GM23338 (cell line): ENCODE data around the gene UBL7. TPM values are rescaled to one million over a fixed set of nuclear protein-coding genes. Genes with fewer than 3 reads are reported as not detected.

Experiments used
- ATAC-seq: fragments of 200-7000 bp; cut with Tn5 transposase; 3 replicates; pipeline ENCODE4 v1.9.1; 2020
- DNase-seq: peaks from one replicate; pipeline ENCODE4 v3.0.0-alpha.2; 2015; ENCODE audit warnings: low spot score
- H2AFZ ChIP-seq: fragments of 200-600 bp; sonication (generic); 2 replicates; pipeline ENCODE4 v1.8.0; 2016; ENCODE audit warnings: antibody characterized with exemption, mild to moderate bottlenecking, moderate library complexity
- H3F3A ChIP-seq: fragments of 200-600 bp; sonication (generic); replicated peaks from 2 replicates; pipeline ENCODE4 v1.8.0; 2017; ENCODE audit warnings: antibody characterized with exemption, mixed run types, low read depth
- H3K27ac ChIP-seq: fragments of 200-600 bp; sonication (generic); 2 replicates; pipeline ENCODE4 v1.6.1; 2016; ENCODE audit warnings: low read depth
- H3K27me3 ChIP-seq: fragments of 200-600 bp; sonication (generic); 2 replicates; pipeline ENCODE4 v1.8.0; 2016; ENCODE audit warnings: mild to moderate bottlenecking, mixed run types, moderate library complexity; ENCODE audit not compliant: insufficient read depth
- H3K36me3 ChIP-seq: fragments of 200-600 bp; sonication (generic); 2 replicates; pipeline ENCODE4 v1.8.0; 2016; ENCODE audit warnings: mild to moderate bottlenecking; ENCODE audit not compliant: insufficient read depth
- H3K4me1 ChIP-seq: fragments of 200-600 bp; sonication (generic); 2 replicates; pipeline ENCODE4 v1.8.0; 2016; ENCODE audit warnings: mild to moderate bottlenecking, moderate library complexity; ENCODE audit not compliant: insufficient read depth
- H3K4me2 ChIP-seq: fragments of 200-600 bp; sonication (generic); 2 replicates; pipeline ENCODE4 v1.7.1; 2017; ENCODE audit warnings: mixed run types
- H3K4me3 ChIP-seq: fragments of 200-600 bp; sonication (generic); 2 replicates; pipeline ENCODE4 v1.6.1; 2016; ENCODE audit warnings: mixed run types
- H3K79me2 ChIP-seq: fragments of 200-600 bp; sonication (generic); replicated peaks from 2 replicates; pipeline ENCODE4 v1.8.0; 2017; ENCODE audit warnings: mild to moderate bottlenecking; ENCODE audit not compliant: insufficient read depth
- H3K9me2 ChIP-seq: fragments of 200-600 bp; sonication (generic); 2 replicates; pipeline ENCODE4 v1.8.0; 2017; ENCODE audit not compliant: insufficient read depth
- H4K20me1 ChIP-seq: fragments of 200-600 bp; sonication (generic); replicated peaks from 2 replicates; pipeline ENCODE4 v1.8.0; 2017; ENCODE audit warnings: mild to moderate bottlenecking; ENCODE audit not compliant: insufficient read depth
- H3K27ac Mint-ChIP-seq: 2 replicates; pipeline ENCODE4 v1.8.0; 2020; ENCODE audit warnings: inconsistent platforms, mild to moderate bottlenecking, moderate library complexity, mixed read lengths
- H3K27me3 Mint-ChIP-seq: 3 replicates; pipeline ENCODE4 v1.8.0; 2022; ENCODE audit warnings: low read depth, mild to moderate bottlenecking, moderate library complexity, mixed read lengths, inconsistent platforms; ENCODE audit not compliant: insufficient read depth, poor library complexity
- H3K36me3 Mint-ChIP-seq: 3 replicates; pipeline ENCODE4 v1.8.0; 2021; ENCODE audit warnings: low read depth, mild to moderate bottlenecking, inconsistent platforms, moderate library complexity, mixed read lengths
- H3K4me1 Mint-ChIP-seq: 3 replicates; pipeline ENCODE4 v1.8.0; 2020; ENCODE audit warnings: mild to moderate bottlenecking, inconsistent platforms, mixed read lengths
- H3K4me3 Mint-ChIP-seq: 3 replicates; pipeline ENCODE4 v1.8.0; 2021; ENCODE audit warnings: moderate library complexity, mild to moderate bottlenecking, inconsistent platforms, mixed read lengths
- H3K9me3 Mint-ChIP-seq: 3 replicates; pipeline ENCODE4 v1.8.0; 2020; ENCODE audit warnings: moderate library complexity, mild to moderate bottlenecking, inconsistent platforms, mixed read lengths
- CREB1 ChIP-seq: fragments of 250-450 bp; sonication (Bioruptor Pico); IDR thresholded peaks from 2 replicates; pipeline ENCODE4 v1.5.0; 2020; ENCODE audit warnings: low read depth, mild to moderate bottlenecking, moderate library complexity
- CTCF ChIP-seq, 2 experiments: fragments of 200-600 bp in 1 of 2; sonication (generic) in 1 of 2; conservative IDR thresholded peaks; 2 replicates each; pipeline versions ENCODE4 v1.5.1 to v1.6.1; 2016 to 2017; ENCODE audit warnings: antibody characterized with exemption in 2 of 2, low read depth in 2 of 2, mild to moderate bottlenecking in 2 of 2, moderate library complexity in 1 of 2
- ETS1 ChIP-seq: IDR thresholded peaks from 2 replicates; pipeline ENCODE4 v1.6.1; 2016; ENCODE audit warnings: antibody characterized with exemption
- EZH2 ChIP-seq: fragments of 200-600 bp; sonication (generic); IDR thresholded peaks from one replicate; pipeline ENCODE4 v1.8.0; 2017; ENCODE audit warnings: antibody characterized with exemption, mild to moderate bottlenecking, low read depth; ENCODE audit not compliant: unreplicated experiment
- EZH2phosphoT487 ChIP-seq: fragments of 200-600 bp; sonication (generic); IDR thresholded peaks from one replicate; pipeline ENCODE4 v1.8.1; 2018; ENCODE audit warnings: antibody characterized with exemption; ENCODE audit not compliant: unreplicated experiment
- JUNB ChIP-seq: IDR thresholded peaks from one replicate; pipeline ENCODE4 v1.6.1; 2016; ENCODE audit warnings: antibody characterized with exemption; ENCODE audit not compliant: unreplicated experiment
- NANOG ChIP-seq: IDR thresholded peaks from 2 replicates; pipeline ENCODE4 v1.6.1; 2016; ENCODE audit warnings: antibody characterized with exemption, borderline replicate concordance
- POLR2AphosphoS5 ChIP-seq: IDR thresholded peaks from 2 replicates; pipeline ENCODE4 v1.6.1; 2016; ENCODE audit warnings: antibody characterized with exemption, low read depth
- REST ChIP-seq: IDR thresholded peaks from one replicate; pipeline ENCODE4 v1.6.1; 2018; ENCODE audit warnings: antibody characterized with exemption; ENCODE audit not compliant: unreplicated experiment
- STAT1 ChIP-seq: IDR thresholded peaks from one replicate; pipeline ENCODE4 v1.6.1; 2016; ENCODE audit warnings: antibody characterized with exemption; ENCODE audit not compliant: unreplicated experiment
- ZNF114 ChIP-seq: fragments of 250-450 bp; sonication (Bioruptor Pico); IDR thresholded peaks from 2 replicates; pipeline ENCODE4 v1.5.0; 2020; ENCODE audit warnings: mild to moderate bottlenecking, moderate library complexity
- ZNF331 ChIP-seq: fragments of 250-450 bp; sonication (Bioruptor Pico); IDR thresholded peaks from 2 replicates; pipeline ENCODE4 v1.5.0; 2020; ENCODE audit warnings: low read depth, mild to moderate bottlenecking, moderate library complexity
- ZNF462 ChIP-seq: fragments of 250-450 bp; sonication (Bioruptor Pico); IDR thresholded peaks from 2 replicates; pipeline ENCODE4 v1.5.0; 2020; ENCODE audit warnings: mild to moderate bottlenecking, moderate library complexity
- polyA plus RNA-seq: library from polyadenylated mRNA; unstranded; fragments of >200 nt; fragmentation: Nextera tagmentation; extraction: Ambion mirVana; gene quantifications from 2 replicates; pipeline ENCODE4 v1.2.1, GENCODE V29; 2016
- total RNA-seq: library from RNA; depleted of rRNA; stranded (reverse); fragments of >200 nt; shearing (Covaris generic); gene quantifications from 2 replicates; pipeline ENCODE4 v1.2.3, GENCODE V29; 2014

The UBL7 gene
- total and polyA plus RNA-seq, 2 experiments from 2014 or later, result 73.7 to 99.2 TPM

- no peak overlapping the region for H3K4me3 ChIP-seq
- H3K36me3 ChIP-seq, result no peaks in the 10 kb centered on the region
- H3K4me3 Mint-ChIP-seq, result no peak overlapping the region
- DNase-seq, result no peak
- no peaks in the 10 kb centered on the region for H3K9me2 ChIP-seq
- TF ChIP-seq ETS1, result no peak
- no peak for TF ChIP-seq EZH2
- TF ChIP-seq ZNF114 (CRISPR knock-in tag), result no peak
- no peak for TF ChIP-seq CREB1
- no peak for TF ChIP-seq JUNB
- no peak for TF ChIP-seq ZNF331 (CRISPR knock-in tag)
- TF ChIP-seq ZNF462 (CRISPR knock-in tag), result no peak
- no peak for TF ChIP-seq STAT1
- no peak for TF ChIP-seq POLR2AphosphoS5
- no peak for TF ChIP-seq CTCF (conservative IDR thresholded peaks at IDR 0.05; ENCODE audit: low read depth in 2 of 2)
- no peak for TF ChIP-seq EZH2phosphoT487
- no peak for TF ChIP-seq REST
- no peak for TF ChIP-seq NANOG
- H3K79me2 ChIP-seq, result no peaks in the 10 kb centered on the region
- H3K27me3 Mint-ChIP-seq, result peaks cover 11% of the 10 kb centered on the region
- no peaks in the 10 kb centered on the region; the same call in 2 of the 3 replicates for H3K36me3 Mint-ChIP-seq
- no peak overlapping the region for H3K27ac Mint-ChIP-seq
- H2AFZ ChIP-seq, result no peak overlapping the region
- H3K4me2 ChIP-seq, result no peak overlapping the region
- peaks cover 5% of the 10 kb centered on the region; the same call in 1 of the 2 replicates for H3K4me1 ChIP-seq
- H3K27me3 ChIP-seq, result no peaks in the 10 kb centered on the region
- H3K27ac ChIP-seq, result no peak overlapping the region
- no peaks in the 10 kb centered on the region for H4K20me1 ChIP-seq
- H3F3A ChIP-seq, result no peaks in the 10 kb centered on the region
- peaks cover 21% of the 10 kb centered on the region for H3K4me1 Mint-ChIP-seq
- ATAC-seq, result no peak
- no peaks in the 10 kb centered on the region for H3K9me3 Mint-ChIP-seq
These were observed 62.8 kb downstream of the UBL7 start for GRCh38 chr15:74398183-74398582.
